Fibroblast of skin of scalp (primary cell): Measurements from ENCODE around the gene EXOSC1.
"Not testable (repeated sequence)": the region's sequence is repeated elsewhere in the genome, so short reads cannot be mapped to it uniquely, and the experiment has no call there.

ENCODE experiments used
- DNase-seq: peaks from one replicate; pipeline ENCODE4 v3.0.0-alpha.2; 2013

The EXOSC1 gene

GRCh38 chr10:97407211-97407951 lies 38.4 kb downstream of the EXOSC1 start:
- peak; percentile 73 for DNase-seq

- DNase-seq: not testable (repeated sequence)
Measured at GRCh38 chr10:97406483-97406882, 39.3 kb downstream of the EXOSC1 start.

DNA sequence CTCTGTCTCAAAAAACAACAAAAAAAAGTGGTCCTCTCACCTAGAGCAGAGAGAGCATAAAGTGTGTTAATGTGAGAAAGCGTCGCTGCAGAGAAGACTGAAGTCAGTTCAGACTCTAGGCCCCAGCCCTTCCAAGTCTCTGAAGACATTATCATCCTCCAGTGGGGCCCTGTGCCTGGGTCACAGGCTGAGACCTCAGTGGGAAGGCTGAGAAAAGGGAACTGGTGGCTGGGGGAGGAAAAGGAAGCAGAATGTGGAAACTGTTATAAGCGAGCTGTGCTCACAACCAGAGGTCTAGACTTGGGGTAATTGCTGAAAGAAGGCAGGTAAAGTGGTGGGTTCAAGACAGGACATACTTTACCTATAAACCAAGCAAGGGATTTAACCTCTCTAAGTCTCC lies 39.7 kb downstream of the EXOSC1 start:
- DNase-seq: no peak

GRCh38 chr10:97404044-97404443 lies 41.8 kb downstream of the EXOSC1 start:
- no peak for DNase-seq

DNA sequence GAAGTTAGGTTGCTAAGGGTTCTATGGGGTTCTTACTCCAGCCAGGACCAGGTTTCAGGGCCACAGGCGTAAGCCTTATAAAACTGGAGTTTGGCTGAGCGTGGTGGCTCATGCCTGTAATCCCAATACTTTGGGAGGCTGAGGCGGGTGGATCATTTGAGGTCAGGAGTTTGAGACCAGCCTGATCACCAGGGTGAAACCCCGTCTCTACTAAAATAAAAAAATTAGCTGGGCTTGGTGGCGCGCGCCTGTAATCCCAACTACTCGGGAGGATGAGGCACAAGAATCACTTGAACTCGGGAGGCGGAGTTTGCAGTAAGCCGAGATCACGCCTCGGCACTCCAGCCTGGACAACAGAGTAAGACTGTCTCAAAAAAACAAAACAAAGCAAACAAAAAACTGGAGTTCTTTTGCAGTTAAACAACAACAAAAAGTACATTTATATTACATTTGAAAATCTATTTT lies 44.3 kb downstream of the EXOSC1 start:
- DNase-seq: no peak

GRCh38 chr10:97400665-97401454 lies 44.9 kb downstream of the EXOSC1 start, which contains the start of gene RRP12:
TSS of gene RRP12 (minus strand) at chr10:97401340. CDS start at chr10:97401231, 109 bp downstream.
- DNase-seq: peak; percentile 99

GRCh38 chr10:97399843-97400545 lies 45.8 kb downstream of the EXOSC1 start:
- DNase-seq: peak; percentile 44

DNA sequence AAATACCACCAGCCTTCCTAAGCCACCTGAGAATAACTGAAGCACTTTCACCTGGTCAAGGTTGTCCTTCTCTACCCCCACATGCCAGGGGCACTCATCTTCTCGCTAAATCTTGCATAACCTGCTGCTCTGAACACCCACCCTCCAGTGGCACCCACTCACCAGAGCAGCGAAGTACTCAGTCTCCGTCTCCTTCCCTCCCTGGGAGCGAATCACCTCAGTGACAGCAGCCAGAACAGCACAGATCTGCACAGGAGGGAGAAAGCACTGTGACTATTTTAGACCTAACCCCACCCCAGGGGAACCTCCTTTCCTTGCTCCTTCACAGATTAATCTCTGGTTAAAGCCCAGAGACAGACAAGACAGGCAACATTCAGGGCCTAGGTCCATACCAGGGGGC lies 49.8 kb downstream of the EXOSC1 start:
- no peak for DNase-seq

DNA sequence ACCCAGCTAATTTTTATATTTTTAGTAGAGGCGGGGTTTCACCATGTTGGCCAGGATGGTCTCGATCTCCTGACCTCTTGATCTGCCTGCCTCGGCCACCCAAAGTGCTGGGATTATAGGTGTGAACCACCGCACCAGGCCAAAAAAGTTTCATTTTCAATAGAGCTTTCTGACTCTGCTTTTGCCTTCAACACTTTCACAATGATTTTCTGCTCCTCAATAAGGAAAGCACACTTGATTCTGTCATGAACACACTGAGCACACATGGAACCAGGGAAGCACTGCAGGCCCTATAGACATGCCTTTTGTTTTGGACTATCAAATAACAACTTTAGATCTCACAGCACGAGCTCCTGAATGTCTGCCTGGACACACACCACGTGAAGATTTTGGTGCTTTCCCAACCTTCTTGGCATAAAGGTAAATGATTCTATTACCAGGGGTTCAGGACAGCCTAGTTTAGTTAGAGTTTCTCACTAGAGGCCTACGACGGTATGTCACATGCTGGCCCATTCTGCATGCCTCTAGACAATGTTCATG lies 52.7 kb downstream of the EXOSC1 start:
- no peak for DNase-seq

GRCh38 chr10:97390091-97390490 lies 55.7 kb downstream of the EXOSC1 start:
- no peak for DNase-seq

- no peak for DNase-seq
Measured at GRCh38 chr10:97388152-97388551, 57.7 kb downstream of the EXOSC1 start.
